ENCODE measurements around the gene SPATA19.

The SPATA19 gene

DNA sequence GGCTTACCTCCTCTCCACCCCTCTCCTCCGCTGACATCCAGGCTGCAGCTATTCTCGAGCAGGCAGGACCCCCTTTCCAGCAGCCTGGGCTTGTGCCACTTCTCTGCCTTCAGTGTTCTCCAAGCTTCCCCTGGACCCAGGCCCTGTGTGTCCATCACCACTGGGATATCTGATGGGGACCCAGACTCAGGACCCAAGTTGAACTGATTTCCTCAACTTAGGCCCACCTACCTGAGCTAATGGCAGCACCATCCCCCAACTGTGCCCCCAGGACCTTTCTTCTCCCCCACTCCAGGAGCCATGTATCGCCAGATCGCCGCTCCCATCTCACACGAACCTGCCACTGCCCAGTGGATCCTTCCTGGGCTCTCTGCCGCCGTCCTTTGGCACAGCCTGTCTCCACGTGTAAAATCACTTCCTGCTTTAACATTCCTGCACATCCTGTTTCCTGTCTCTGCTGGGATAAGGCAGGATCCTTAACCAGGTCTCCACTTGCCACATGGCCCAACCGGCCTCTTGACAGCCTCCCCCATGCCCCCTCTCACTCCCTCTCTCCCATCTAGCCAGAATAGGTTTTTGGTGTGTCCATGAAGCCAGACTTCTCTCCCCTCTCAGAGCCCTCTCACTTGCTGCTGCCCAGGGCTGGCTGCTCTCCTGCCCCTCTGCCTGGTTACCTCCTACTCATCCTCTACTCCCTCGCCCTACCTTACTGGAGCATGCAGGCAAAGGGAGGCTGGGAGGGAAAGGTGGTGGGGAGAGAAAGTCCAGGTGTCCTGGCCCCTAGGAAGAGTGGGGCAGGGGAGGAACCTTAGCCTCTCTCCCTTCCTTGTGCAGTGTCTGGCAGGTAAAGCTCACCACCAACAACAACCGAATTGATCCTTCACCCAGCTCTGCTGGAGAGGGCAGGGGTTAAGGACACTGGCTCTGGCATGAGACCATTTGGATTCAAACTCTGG, 9.4 kb downstream of the SPATA19 start:
- DNase-seq: no peak

DNA sequence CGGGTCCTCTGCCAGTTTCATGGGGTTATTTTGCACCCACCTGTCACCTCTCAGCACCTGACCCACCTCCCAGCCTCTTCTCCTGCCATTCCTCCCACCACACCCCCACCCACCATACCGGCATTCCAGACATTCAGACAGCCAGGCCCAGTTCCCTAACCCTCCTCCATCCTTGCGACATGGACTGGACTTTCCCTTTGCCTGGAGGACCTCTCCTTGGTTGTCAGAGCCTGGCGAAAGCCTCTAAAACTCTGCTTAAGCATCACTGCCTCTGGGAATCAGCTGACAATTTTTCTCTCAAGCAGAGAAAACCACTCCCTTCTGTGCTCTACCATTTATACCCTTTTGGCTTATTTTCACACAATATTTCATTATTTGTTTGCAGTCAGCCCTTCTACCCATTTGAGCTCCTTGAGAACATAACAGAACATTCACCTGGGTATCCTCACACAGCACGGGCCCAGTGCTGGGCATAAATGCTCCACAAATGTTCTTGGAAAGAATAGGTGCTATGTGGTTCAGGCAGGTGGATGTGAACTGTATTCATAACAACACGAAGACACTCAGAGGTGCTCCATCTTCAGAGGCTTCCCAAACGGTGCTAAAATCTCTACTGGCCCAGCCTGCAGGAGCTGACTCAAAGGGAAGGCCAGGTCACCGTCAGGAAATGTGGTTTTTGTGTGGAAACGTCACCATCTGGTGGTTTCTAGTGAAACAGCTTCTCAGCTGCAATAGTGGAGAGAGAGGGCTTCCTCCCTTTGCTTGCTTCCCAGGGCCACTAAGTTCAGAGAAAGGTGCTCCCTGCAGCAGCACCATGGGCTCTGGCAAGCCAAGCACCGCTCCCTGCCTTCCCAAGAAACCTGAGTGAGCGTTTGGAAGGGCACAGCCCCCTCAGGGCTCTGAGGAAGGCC, 10.4 kb downstream of the SPATA19 start:
- peak in 1 of 2 donors; percentile 31 for DNase-seq

DNA sequence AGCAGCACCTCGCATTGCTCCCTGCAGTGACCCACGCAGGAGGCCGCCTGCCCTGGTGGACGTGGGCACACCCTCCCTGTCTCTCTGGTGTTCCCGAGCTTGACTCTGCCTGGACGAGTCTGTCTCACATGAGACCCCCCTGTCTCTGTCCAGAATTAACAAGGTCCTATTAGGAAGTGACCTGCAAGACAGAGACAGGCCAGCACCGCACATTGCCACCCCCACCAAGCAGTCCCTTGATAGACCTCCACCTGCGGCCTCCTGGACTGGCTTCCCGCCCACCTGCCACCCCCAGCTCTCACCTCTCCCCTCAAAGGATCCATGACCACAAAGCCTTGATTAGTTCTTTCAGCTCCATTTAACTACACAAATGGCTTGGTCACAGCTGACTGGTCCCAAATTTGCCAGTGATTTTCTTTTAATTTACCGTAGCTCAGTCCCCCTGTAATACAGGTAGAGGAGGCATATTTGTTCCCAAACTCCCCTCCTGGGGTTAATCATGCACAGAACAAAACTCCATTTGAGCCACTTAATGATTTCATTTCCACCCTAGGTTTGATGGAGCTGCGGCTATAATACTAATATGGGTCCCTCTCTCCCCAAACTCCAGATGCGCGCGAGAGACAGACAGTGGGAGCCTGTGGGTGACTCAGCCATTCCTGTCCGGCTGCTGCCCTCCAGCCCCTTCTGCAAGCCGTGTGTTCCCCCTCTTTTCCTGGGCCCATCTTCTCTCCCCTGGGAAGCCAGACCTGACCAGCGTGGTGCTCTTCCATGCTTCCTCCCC, 11.2 kb downstream of the SPATA19 start:
- no peak for DNase-seq

DNA sequence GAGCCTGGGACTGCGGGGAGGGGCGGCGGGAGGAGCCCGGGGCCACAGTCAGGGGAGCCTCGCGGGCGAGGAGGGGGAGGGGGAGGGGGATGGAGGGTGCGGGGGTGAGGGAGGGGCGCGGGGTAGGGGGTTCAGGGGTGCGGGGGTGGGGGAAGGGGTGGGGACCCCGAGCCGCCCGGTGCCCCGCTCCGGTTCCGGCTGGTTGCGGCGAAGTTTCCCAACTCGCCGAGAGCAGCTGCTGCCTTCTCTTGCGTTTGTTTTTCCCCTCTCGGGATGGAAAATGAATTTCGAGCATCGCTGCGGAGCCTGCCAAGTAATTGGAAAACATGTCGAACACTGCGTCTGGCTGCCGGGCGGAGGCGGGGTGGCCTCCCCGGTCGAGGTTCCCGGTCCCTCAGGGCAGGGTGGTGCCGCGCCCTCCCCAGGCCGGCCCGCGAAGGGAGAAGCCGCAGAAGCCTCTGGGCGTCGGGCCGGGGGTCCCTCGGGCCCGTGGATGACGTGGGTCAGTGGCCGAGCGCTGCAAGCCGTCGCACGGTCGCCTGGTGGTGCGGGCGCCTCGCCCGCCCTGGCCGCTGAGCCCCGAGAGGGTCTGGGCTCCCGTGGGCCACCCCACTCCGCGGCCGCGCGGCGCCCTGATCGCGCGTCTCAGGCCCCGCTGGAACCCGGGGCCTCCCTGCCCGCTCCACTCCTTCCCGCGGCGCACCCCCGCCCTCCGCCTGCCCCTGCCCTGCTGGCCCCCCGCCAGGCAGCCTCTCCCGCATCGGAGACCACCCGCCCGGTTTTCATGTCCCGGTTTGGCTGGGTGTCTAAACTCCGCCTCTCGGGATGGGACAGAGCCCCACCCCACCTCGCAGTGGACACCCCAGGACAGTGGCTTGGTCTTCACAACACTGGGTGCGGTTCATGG, 12.1 kb downstream of the SPATA19 start:
- DNase-seq: no peak

DNA sequence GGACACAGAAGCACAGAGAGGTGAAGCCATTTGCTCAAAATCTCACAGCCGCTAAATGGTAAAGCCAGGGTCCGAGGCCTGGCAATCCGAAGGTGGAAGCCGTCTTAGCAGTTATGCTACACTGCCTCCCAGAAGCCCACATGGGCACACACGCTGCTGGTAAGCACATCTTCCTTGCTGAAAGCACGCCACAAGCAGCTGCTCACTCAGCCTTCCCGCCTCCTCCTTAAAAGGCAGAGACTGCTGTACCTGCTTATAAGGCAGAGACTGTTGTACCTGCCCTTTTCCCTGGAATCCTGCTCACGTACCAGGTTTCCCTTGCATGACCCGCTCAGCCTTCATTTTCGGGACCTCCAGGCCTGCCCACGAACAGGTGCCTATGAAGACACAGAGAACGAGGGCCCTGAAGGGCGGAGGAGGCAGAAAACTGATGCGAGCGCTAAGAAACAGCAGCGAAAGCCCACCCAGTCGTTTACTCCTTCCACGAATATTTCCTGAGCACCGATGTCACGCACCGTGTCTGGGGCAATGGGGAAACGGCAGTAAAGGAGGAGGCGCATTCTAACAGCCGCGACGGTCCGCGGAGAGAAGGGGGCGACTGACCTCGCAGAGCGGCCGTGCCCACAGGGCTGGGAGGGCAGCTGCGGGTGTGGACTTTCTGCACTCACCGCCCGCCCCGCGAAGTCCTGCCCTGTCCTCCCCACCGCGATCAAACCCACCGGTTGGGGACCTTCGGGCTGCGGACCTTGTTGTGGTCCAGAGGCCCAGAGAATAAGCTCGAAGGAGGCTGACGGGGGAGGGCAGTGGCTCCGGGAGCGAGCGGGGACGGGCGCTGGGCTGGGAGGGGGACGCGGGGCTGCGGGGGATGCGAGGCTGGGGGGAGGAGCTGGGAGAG, 13.0 kb downstream of the SPATA19 start:
- no peak for DNase-seq

DNA sequence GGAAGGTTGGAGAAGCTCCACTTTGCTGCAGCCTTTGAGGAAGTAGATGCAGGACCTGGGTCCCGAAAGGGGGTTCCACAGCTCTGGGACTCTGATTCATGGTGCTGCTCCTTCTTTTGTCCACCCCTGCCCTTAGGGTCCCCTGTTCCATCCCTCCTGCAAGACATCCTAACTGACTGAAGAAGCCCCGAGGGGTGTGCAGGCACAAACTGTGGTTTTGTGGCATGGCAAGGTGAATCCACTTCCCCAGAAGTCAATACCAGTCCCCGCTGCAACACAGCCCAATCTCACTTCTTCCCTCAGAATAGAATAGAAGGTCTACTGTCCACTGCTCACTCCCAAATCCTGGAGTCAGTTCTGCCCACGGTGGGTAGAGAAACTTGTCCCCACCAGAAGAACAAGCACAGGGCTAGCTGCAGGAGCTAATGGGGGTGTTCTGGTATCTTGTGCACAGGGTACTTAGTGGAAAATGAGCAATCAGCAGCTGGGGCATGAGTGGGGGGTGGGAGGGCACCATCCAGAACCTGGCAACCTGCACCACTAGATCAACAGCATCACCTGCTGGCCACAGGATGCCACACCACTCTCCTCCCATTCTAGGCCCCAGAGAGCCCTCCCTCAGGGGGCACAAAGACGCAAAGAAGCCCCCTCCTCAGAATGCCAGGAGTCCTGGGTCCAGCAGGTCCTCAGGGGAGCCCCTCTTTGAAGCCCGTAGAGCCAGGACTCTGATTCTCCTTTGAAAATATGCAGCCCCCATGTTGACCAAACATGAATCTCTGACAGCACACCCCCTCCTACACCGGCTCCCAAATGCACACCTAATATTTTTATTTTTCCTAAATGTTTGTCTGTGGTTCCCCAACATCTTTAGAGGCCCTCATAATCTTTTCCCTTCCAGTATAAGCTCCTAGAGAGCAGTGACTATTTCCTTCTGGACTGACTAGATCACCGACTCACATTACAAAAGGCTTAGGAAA, 14.1 kb downstream of the SPATA19 start:
- no peak for DNase-seq

DNA sequence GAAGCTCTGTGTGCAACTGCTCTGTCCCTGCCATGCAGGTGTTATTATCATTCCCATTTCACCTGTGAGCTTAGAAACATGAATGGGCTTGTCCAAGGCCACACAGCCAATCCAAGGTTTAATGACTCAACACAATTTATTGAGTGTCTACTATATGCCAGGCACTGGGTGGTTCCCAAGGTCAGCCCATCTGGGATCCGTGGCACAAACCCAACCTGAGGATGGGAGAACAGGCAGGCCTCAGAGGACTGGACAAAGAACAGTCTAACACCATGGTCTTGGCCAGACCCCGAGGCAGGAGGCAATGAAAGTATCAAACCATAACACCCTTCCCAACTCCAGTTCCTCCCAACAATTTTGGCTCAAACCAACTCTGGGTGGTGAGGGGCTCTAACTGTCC, 15.7 kb downstream of the SPATA19 start:
- no peak for DNase-seq

DNA sequence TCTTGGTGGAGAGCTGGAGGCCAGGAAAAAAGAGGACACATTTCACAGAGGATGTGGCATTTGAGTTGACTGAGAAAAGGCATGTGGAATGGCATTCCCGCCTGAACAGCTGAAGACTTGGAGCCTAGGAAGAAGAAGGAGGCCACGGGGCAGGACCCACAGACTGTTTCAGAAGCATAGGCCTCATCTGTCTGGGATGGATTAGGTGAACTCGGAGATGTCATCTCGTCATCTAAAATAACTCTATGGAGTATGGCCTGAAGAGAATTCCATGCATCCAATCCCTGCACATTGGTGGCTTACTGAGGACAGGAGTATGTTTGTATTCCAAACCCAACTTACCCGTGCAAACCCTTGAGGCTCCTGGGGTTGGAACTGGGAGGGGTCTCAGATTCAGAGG, 16.4 kb downstream of the SPATA19 start:
- no peak for DNase-seq

DNA sequence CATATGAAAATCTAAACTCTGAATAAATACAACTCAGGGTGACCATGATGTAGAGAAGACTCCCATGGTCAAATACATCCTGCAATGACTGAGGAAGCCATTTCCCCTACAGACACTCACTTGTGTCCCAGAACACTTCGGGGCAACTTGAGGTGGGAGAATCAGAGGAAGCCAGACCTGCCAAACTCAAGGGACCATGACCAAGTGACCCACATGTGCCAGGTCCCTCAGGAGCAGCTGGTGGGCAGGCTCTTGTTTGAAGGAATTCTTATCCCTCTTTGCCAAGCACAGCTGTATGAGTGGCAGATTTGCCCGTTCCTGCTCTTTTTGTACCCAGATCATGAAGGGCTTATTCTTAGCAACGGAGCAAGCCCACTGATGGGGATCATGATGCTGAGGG, 17.8 kb downstream of the SPATA19 start:
- no peak for DNase-seq

DNA sequence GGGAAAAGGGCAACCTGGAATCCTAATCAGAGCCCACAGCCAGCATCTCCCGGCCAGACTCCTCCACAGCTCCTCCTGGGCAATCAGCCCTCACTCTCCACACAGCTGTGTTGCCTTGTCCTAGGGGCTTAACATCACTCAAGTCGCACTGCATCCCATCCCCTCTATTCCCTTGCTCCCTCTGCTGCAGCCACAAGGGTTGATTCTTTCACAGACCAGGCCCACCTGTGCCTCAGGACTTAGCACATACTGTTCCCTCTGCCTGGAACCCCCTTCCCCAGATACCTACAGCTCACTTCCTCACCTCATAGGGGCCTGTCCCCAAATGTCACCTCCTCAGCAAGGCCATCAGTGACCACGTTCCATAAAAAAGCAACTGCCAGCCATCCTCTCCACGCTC, 18.4 kb downstream of the SPATA19 start:
- no peak for DNase-seq

DNA sequence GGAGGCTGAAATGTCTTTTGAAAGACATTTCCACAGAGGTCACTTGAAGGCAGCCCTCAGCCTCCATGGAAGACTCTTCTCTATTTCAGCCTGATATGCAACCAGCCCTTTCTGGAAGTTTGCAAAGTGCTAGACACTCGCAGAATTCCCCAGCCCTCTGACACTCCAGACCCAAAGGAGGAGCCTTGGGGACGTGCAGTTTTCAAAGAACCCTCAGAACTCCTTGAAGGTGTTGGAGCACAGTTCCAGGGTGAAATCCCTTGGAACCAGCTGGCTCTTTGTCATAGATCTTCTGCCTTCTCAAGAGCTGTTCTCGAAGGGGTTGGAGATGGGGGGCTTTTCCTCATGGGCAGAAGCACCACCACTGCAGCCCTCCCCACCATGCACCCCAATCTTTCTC, 19.6 kb downstream of the SPATA19 start:
- DNase-seq: no peak

DNA sequence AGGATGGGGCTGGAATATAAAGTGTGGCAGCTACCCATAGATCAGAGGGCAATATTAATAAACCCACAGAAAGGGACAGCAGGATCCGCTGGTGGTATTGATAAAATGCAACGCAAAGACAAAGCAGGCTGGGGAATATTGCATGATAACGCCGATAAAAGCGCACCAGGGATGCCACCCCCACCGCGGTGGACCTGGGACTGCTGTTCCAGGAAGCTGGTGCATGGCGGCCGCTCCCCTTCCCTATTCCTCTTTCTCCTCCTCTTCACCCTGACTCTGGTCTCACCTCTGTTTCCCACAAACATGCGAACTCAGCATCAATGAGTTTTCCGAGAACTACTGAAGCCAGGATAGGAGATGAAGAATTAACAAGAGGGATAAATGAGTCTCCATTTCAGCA, 20.2 kb downstream of the SPATA19 start:
- no peak for DNase-seq

DNA sequence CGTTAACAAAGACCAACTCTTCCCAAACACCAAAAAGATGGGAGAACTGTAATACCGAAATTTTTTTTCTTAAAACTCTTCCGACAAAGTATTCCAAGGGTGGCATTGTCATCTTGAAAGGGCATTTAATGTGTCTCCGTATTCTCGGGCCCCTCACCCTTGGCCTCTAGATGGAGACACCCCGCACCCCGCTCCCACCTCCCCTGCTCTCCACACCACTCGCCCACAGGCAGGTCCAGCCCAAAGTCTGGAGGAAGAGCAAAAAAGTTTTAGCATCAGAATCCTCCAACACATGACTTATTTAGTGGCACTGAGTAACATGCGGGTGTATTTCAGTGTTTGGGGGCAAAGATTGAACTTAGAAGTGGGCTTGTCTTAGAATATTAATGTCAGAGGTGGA, 20.7 kb downstream of the SPATA19 start:
- DNase-seq: no peak

DNA sequence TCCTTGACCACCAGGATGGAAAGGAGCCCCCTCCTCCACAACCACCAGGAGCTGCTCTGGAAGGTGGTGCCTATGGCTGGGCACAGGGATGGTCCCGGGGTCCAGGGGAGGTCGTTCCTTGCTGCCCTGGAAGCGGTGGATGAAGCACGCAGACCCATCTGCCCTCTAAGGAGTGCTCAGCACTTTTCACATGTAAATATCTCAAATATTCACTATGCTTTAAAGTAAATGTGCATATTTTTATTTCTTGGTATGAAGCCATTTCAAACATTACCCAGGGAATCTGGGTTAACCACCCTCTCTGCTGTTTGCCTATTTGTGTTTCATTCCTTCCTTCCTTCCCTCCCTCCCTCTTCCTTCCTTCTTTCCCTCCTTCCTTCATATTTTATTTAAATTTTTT, 21.7 kb downstream of the SPATA19 start:
- DNase-seq: no peak

DNA sequence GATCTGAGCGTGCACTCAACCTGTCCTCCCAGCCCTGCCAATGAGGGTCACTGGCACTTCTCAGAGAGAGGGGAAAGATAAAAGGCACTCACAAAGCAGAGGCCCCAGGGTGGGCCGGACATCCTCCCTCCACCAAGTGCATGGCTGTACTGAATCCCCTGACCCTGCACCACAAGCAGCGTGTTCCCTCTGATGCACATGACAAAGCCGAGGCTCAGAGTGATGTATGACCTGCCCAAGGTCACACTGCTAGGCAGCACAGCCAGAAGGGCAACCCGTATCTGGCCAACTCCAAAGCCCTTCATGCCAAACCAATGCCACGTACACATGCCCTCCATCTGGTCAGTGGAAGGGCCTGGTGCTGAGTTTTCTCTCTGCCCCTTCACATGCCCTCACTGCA, 22.1 kb downstream of the SPATA19 start:
- no peak for DNase-seq

DNA sequence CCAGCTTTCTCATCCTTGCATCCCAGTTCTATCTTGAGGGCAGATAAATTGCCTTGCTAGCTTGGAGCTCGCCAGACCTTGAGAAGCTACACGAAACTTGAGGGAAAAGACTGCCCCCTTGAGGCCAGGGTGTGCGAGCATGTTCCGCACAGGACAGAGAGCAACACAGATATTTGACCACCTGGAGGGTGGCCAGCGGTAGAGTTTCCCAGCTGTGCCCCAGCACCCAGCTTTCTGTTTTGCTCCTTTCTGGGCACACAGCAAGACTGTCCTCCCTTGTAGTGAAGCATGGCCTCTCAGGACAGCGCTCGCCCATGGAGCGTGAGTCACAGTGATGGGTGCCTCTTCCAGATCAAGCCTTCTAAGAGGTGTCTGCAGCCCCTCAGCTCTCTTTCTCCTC, 23.5 kb downstream of the SPATA19 start:
- no peak for DNase-seq

DNA sequence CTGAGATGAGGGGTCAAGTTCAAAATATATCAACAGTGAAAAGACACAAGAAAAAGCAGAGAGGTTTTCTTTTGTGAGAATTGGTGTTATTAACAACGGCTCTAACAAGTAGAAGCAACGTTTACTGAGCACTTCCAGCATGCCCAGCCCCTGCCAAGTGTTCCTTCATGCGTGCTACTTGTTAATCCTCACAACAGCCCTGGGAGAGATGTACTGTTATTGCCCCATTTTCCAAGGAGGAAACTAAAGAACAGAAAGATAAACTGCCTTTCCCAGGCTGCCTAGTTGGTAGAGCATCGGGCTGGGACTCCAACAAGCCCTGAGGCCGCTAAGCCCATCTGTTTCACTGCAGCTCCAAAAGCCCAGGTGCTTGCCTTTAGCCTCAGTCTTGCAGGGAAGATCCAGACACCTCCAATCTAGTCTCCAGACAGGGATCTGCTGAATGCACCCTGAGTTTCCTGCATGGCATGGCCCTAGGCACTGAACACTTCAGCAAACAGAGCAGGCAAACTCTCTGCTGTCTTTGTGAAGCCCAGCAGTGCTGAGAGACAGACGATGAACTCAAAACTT, 25.5 kb downstream of the SPATA19 start:
- no peak for DNase-seq

DNA sequence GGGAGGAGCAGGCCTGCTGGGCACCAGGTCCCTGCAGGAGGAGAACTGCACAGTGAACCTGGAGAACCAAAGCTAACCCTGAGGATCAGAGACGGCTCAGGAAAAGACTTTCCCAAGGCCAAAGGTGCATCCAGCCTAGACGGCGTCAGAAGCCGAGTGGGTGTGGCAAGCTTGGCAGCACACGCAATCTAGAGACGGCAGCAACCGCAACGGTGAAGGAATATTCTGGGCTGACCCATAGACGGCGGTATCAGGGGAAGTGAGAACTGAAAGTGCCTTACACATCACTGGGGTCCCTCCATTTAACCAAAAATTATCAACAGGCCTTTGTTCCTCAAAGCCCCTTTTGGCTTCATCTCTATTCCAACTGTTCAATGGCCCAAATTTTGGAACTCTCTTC, 26.2 kb downstream of the SPATA19 start:
- DNase-seq: no peak

DNA sequence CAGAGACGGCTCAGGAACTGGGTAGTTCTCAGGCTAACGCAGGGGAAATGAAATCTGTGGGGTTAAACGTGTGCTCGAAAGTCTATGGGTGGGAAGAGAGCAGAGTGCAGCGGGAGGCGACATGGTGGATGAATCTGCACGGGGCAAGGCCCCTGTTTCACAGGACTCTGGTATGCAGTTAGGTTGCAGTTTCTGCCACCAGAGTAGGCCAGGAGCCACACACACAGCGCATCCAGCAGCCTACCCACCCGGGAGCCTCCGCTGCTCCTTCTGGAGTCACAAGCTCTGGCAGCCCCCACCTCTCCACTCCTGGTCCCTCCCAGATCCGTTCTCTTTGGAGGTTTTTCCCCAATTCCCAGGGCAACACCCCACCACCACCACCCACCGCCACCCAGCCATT, 27.0 kb downstream of the SPATA19 start:
- no peak for DNase-seq

Measured in CD4-positive, alpha-beta T cell treated with Interleukin-4 for 1 hour (primary cell).